ENCODE measurements around the gene CRYBB1.

GRCh38 chr22:26558248-26558895 lies 59.5 kb downstream of the CRYBB1 start:
- TF ChIP-seq POLR2AphosphoS5 (IDR thresholded peaks at IDR 0.05; ENCODE audit: borderline replicate concordance, low read depth, low read length): no peak
- no peak for TF ChIP-seq EZH2 (IDR thresholded peaks at IDR 0.05)
- TF ChIP-seq FOXP2 (optimal IDR thresholded peaks at IDR 0.05; ENCODE audit: control extremely low read depth, extremely low read length, insufficient read depth): no peak
